SH-SY5Y (cell line): Measurements from ENCODE around the gene GAS7.

Experiments
- GATA2 ChIP-seq: IDR thresholded peaks from 2 replicates; pipeline ENCODE4 v1.6.1; 2011; ENCODE audit warnings: mild to moderate bottlenecking, low read depth, low read length
- GATA3 ChIP-seq: IDR thresholded peaks from 2 replicates; pipeline ENCODE4 v1.6.1; 2011; ENCODE audit warnings: low read depth, mild to moderate bottlenecking, low read length, moderate library complexity

DNA sequence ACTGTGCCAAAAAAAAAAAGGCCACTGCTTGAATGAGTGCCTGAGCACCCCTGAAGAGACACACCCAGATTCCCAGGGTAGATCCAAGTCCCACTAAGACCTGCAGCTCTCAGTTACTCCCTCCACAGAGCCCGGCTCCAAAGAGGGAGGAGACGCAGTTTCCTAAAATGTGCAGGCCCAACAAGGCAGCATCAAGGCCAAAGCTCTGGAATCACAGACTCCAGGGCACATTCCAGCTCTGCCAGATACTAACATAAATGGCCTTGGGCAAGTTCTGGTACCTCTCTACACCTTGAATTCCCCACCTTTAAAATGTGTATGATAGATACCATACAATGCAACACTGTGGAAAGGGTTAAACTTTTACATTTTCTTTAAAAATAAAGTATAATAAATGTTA, 57.0 kb downstream of the GAS7 start:
- TF ChIP-seq GATA2 (no peak), GATA3 (no peak)
